ENCODE measurements around the gene BCAP31.

BCAP31 gene

DNA sequence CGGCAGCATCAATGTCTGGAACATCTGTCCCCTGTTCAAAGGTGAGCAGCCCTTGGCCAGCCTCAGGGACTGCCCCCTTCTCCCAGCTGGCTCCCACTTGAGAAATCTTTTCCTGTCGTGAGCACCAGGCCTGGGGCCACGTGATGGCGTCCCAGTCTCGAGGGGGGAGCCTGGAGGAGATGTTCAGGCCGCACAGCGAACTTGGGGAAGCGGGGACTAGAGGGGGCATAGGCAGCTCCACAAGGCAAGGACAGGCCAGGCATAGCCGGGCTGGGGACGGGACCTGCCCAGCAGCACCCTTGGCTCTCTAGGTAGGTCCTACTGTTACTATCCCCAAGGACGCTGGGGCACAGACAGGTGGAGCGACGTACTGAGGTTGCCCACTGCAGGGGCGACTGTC lies 33.7 kb downstream of the BCAP31 start:
- TF ChIP-seq MYC (IDR thresholded peaks at IDR 0.05; ENCODE audit: low read depth, low read length) (no peak), POLR2A (IDR thresholded peaks at IDR 0.05; ENCODE audit: extremely low read depth, insufficient read length) (no peak)
- TF ChIP-seq, protein P1, sequence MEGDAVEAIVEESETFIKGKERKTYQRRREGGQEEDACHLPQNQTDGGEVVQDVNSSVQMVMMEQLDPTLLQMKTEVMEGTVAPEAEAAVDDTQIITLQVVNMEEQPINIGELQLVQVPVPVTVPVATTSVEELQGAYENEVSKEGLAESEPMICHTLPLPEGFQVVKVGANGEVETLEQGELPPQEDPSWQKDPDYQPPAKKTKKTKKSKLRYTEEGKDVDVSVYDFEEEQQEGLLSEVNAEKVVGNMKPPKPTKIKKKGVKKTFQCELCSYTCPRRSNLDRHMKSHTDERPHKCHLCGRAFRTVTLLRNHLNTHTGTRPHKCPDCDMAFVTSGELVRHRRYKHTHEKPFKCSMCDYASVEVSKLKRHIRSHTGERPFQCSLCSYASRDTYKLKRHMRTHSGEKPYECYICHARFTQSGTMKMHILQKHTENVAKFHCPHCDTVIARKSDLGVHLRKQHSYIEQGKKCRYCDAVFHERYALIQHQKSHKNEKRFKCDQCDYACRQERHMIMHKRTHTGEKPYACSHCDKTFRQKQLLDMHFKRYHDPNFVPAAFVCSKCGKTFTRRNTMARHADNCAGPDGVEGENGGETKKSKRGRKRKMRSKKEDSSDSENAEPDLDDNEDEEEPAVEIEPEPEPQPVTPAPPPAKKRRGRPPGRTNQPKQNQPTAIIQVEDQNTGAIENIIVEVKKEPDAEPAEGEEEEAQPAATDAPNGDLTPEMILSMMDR (IDR thresholded peaks at IDR 0.05; ENCODE audit: low read depth, low read length), result no peak
- TF ChIP-seq, protein P2, sequence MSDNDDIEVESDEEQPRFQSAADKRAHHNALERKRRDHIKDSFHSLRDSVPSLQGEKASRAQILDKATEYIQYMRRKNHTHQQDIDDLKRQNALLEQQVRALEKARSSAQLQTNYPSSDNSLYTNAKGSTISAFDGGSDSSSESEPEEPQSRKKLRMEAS (IDR thresholded peaks at IDR 0.05; ENCODE audit: low read depth, low read length), result no peak
- H3K4me3 ChIP-seq (ENCODE audit: low read depth, low read length), result no peak overlapping the region
- no peak for DNase-seq (ENCODE audit: low read depth)

DNA sequence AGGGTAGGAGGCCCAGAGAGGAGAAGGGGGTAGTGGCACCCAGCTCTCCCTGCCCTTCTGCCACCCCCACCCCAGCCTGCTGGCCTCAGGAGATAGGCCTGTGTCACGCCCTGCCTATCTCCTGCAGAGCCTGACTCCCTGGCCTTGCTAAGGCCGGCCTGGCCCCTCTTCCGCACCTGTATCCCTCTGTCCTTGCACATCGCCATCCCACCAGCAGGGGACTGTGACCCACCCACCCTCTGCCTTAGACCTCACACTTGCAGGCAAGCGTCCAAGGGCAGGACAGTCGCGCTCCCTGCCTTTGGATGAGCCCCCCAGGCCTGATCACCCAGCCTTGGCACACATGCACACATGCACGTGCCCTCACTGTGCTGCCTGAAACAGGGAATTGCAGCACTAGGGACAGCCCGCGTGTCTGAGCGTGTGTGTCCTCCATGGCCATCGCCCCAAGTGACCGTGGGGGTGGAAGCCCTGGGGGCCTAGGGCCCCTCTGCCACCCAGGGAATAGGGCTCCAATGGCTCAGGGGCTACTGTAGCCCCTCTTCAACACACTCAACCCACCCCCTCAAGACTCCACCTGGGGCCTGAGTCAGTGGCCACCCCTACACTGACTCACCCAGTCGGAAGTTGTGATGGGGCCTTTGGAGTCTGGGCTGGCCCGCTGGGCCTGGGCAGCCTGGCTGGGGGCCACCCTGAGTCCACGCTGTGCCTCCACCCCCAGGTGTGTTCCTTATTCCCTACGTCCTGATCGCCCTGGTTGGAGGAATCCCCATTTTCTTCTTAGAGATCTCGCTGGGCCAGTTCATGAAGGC lies 34.3 kb downstream of the BCAP31 start:
- no peak overlapping the region for H3K4me3 ChIP-seq (ENCODE audit: low read depth, low read length)
- DNase-seq (ENCODE audit: low read depth), result no peak
- TF ChIP-seq MYC (IDR thresholded peaks at IDR 0.05; ENCODE audit: low read depth, low read length), result no peak
- TF ChIP-seq, protein P1 (IDR thresholded peaks at IDR 0.05; ENCODE audit: low read depth, low read length), result no peak
- TF ChIP-seq, protein P2 (IDR thresholded peaks at IDR 0.05; ENCODE audit: low read depth, low read length), result no peak
- TF ChIP-seq POLR2A (IDR thresholded peaks at IDR 0.05; ENCODE audit: extremely low read depth, insufficient read length), result no peak

DNA sequence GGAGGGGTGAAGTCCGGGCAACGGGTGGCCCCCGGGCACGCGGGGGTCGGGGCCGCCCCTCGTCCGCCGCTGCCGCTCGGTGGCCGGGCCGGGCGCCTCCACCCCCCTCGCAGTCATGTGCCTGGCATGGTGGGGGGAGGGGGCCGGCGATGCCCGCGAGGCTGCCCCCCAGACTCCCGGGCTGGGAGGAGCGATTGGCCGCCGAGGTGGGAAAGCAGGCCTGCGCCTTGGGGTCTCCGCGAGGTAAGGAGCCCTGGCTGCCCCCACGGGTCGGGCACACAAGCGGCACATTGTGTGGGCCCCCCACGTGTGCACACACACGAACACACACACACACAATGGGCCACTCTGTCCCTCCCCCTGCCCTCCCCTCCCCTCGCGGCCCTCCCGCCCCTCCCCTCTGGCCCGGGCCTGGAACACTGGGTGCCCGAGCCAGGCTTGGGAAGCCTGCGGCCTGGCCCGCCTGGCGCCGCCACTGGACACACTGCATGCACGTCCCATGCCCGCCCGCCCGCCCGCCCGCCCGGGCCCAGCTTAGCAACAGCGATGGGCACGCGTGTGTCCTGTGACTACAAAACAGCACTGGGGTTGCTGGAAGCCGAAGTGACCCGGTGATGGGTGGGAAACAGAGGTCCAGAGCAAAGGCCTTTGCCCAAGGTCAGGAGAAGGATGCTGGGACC lies 35.1 kb downstream of the BCAP31 start:
- DNase-seq (ENCODE audit: low read depth), result no peak
- TF ChIP-seq, protein P2 (IDR thresholded peaks at IDR 0.05; ENCODE audit: low read depth, low read length), result no peak
- no peak for TF ChIP-seq POLR2A (IDR thresholded peaks at IDR 0.05; ENCODE audit: extremely low read depth, insufficient read length)
- TF ChIP-seq, protein P1 (IDR thresholded peaks at IDR 0.05; ENCODE audit: low read depth, low read length), result no peak
- no peak for TF ChIP-seq MYC (IDR thresholded peaks at IDR 0.05; ENCODE audit: low read depth, low read length)
- H3K4me3 ChIP-seq (ENCODE audit: low read depth, low read length), result no peak overlapping the region

DNA sequence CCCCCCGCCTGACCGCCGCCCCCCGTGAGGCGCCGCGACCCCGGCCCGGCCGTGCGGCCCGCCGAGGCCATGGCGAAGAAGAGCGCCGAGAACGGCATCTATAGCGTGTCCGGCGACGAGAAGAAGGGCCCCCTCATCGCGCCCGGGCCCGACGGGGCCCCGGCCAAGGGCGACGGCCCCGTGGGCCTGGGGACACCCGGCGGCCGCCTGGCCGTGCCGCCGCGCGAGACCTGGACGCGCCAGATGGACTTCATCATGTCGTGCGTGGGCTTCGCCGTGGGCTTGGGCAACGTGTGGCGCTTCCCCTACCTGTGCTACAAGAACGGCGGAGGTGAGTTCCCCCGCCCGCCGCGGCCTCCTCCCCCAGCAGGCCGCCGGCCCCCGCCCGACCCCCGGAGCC lies 35.7 kb downstream of the BCAP31 start:
- DNase-seq (ENCODE audit: low read depth), result no peak
- TF ChIP-seq, protein P1 (IDR thresholded peaks at IDR 0.05; ENCODE audit: low read depth, low read length), result no peak
- TF ChIP-seq, protein P2 (IDR thresholded peaks at IDR 0.05; ENCODE audit: low read depth, low read length), result no peak
- TF ChIP-seq MYC (IDR thresholded peaks at IDR 0.05; ENCODE audit: low read depth, low read length) (no peak), POLR2A (IDR thresholded peaks at IDR 0.05; ENCODE audit: extremely low read depth, insufficient read length) (no peak)
- H3K4me3 ChIP-seq (ENCODE audit: low read depth, low read length), result no peak overlapping the region

DNA sequence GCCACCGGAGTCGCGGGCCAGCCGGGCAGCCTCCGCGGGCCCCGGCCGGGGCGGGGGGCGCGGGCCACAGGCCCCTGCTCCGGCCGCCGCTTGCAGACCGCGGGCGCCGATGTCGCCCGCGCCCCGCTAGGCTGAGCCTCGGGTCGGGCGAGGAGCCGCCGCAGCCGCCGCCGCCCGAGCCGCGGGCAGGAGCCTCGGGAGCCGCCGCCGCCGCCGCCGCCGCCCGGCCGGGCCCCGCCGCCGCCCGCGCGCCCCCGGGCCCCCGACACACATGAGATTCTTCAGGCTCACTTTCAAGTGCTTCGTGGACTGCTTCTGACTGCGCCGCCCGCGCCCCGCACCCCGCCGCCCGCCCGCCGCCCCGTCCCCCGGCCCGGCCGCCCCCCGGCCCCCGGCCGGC lies 36.1 kb downstream of the BCAP31 start:
- no peak for DNase-seq (ENCODE audit: low read depth)
- H3K4me3 ChIP-seq (ENCODE audit: low read depth, low read length), result no peak overlapping the region
- TF ChIP-seq, protein P2 (IDR thresholded peaks at IDR 0.05; ENCODE audit: low read depth, low read length), result no peak
- TF ChIP-seq POLR2A (IDR thresholded peaks at IDR 0.05; ENCODE audit: extremely low read depth, insufficient read length) (no peak), MYC (IDR thresholded peaks at IDR 0.05; ENCODE audit: low read depth, low read length) (no peak)
- TF ChIP-seq, protein P1 (IDR thresholded peaks at IDR 0.05; ENCODE audit: low read depth, low read length), result no peak
